Right renal cortex interstitium (tissue), 3 donors: ENCODE measurements around the gene TLL2. TPM values are rescaled to one million over a fixed set of nuclear protein-coding genes. Genes with fewer than 3 reads are reported as not detected.
A peak's percentile ranks its signal among the peaks of the same experiment; 100 is the strongest.

ENCODE experiments used
- DNase-seq, 3 donors: peaks; one replicate each; pipeline ENCODE4 v3.0.0-alpha.2; 2013; ENCODE audit warnings: low read depth in 3 of 3, low spot score in 2 of 3
- polyA plus RNA-seq, 3 donors: library from polyadenylated mRNA; unstranded; fragments of 120-200 nt; gene quantifications; one replicate each; pipeline ENCODE4 v1.2.1, GENCODE V29; 2013; ENCODE audit not compliant: insufficient read length in 3 of 3

Gene TLL2
- polyA plus RNA-seq, 3 donors, result 0.75 to 0.99 (median 0.89) TPM

- DNase-seq, result no peak
Measured at GRCh38 chr10:96338279-96338925, 175.3 kb downstream of the TLL2 start.

GRCh38 chr10:96337106-96337505 lies 176.6 kb downstream of the TLL2 start:
- DNase-seq, result no peak

- DNase-seq, result peak in 2 of 3 donors; percentile 12 to 14
Measured at GRCh38 chr10:96334616-96335526, 178.9 kb downstream of the TLL2 start.

GRCh38 chr10:96333101-96333500 lies 180.6 kb downstream of the TLL2 start:
- no peak for DNase-seq

- no peak for DNase-seq
Measured at GRCh38 chr10:96327462-96327861, 186.3 kb downstream of the TLL2 start.

- DNase-seq, result no peak
Measured at GRCh38 chr10:96325719-96326373, 187.9 kb downstream of the TLL2 start.

- DNase-seq, result no peak
Measured at GRCh38 chr10:96324447-96324846, 189.3 kb downstream of the TLL2 start.

- no peak for DNase-seq
Measured at GRCh38 chr10:96322275-96322674, 191.5 kb downstream of the TLL2 start.

- no peak for DNase-seq
Measured at GRCh38 chr10:96321822-96322221, 191.9 kb downstream of the TLL2 start.

GRCh38 chr10:96319754-96320474 lies 193.8 kb downstream of the TLL2 start:
- no peak for DNase-seq

GRCh38 chr10:96317067-96317833 lies 196.5 kb downstream of the TLL2 start:
- DNase-seq, result no peak

Other genes starting within 250 kb of the TLL2 start
- gene BLNK, start 242.4 kb downstream of the TLL2 start, polyA plus RNA-seq, result 10 to 100 TPM; 36.7 to 41.9 (median 38.2) TPM
- gene DNTT, start 209.5 kb downstream of the TLL2 start, polyA plus RNA-seq, result under 1 TPM; 0.20 to 0.26 (median 0.24) TPM
- not detected for gene OPALIN, start 154.9 kb downstream of the TLL2 start, polyA plus RNA-seq
- gene TM9SF3, start 73.1 kb upstream of the TLL2 start, polyA plus RNA-seq, result 100 to 1,000 TPM; 212 to 229 (median 215) TPM
- gene PIK3AP1, start 206.6 kb upstream of the TLL2 start, polyA plus RNA-seq, result 1 to 10 TPM; 4.8 to 5.7 (median 5.4) TPM